Mammary epithelial cell (primary cell): ENCODE measurements around the gene ERVK3-1.

Experiments
- CTCF ChIP-seq, 2 donors: IDR thresholded peaks in 1 of 2; conservative IDR thresholded peaks in 1 of 2; 2 replicates each; pipeline ENCODE4 v1.5.1; 2011 to 2012; ENCODE audit warnings: inconsistent platforms in 2 of 2, low read length in 2 of 2, mild to moderate bottlenecking in 2 of 2, control low read depth in 1 of 2, low read depth in 1 of 2; ENCODE audit not compliant: insufficient read depth in 1 of 2; ENCODE audit errors: extremely low read depth in 1 of 2
- EZH2 ChIP-seq: IDR thresholded peaks from 2 replicates; pipeline ENCODE4 v1.6.1; 2012; ENCODE audit warnings: low read length, inconsistent platforms, borderline replicate concordance

GRCh38 chr19:58350001-58350861 lies 45.1 kb downstream of the ERVK3-1 start:
- TF ChIP-seq EZH2: no peak
- TF ChIP-seq CTCF (conservative IDR thresholded peaks at IDR 0.05 in 1 of 2, IDR thresholded peaks at IDR 0.05 in 1 of 2; ENCODE audit: extremely low read depth in 1 of 2, insufficient read depth in 1 of 2, low read depth in 1 of 2, low read length in 2 of 2): no peak
